AG09319 (cell line): Measurements from ENCODE around the gene CALU.

Experiments used
- DNase-seq: peaks from one replicate; pipeline ENCODE4 v3.0.0-alpha.2; 2010; ENCODE audit warnings: low read depth; ENCODE audit errors: extremely low read depth
- TF ChIP-seq, protein P1 (sequence below): IDR thresholded peaks from 2 replicates; pipeline ENCODE4 v1.5.1; 2011; ENCODE audit warnings: low read depth, mild to moderate bottlenecking, inconsistent platforms, low read length, moderate library complexity

Gene CALU

GRCh38 chr7:128732521-128733277 lies 6.5 kb upstream of the CALU start:
- TF ChIP-seq, protein P1, sequence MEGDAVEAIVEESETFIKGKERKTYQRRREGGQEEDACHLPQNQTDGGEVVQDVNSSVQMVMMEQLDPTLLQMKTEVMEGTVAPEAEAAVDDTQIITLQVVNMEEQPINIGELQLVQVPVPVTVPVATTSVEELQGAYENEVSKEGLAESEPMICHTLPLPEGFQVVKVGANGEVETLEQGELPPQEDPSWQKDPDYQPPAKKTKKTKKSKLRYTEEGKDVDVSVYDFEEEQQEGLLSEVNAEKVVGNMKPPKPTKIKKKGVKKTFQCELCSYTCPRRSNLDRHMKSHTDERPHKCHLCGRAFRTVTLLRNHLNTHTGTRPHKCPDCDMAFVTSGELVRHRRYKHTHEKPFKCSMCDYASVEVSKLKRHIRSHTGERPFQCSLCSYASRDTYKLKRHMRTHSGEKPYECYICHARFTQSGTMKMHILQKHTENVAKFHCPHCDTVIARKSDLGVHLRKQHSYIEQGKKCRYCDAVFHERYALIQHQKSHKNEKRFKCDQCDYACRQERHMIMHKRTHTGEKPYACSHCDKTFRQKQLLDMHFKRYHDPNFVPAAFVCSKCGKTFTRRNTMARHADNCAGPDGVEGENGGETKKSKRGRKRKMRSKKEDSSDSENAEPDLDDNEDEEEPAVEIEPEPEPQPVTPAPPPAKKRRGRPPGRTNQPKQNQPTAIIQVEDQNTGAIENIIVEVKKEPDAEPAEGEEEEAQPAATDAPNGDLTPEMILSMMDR, result no peak
- DNase-seq, result no peak

- DNase-seq, result no peak
- TF ChIP-seq, protein P1, result no peak
Measured at GRCh38 chr7:128733278-128733645, 5.9 kb upstream of the CALU start.

GRCh38 chr7:128734890-128735289 lies 4.3 kb upstream of the CALU start:
- TF ChIP-seq, protein P1, result no peak
- DNase-seq, result no peak

DNA sequence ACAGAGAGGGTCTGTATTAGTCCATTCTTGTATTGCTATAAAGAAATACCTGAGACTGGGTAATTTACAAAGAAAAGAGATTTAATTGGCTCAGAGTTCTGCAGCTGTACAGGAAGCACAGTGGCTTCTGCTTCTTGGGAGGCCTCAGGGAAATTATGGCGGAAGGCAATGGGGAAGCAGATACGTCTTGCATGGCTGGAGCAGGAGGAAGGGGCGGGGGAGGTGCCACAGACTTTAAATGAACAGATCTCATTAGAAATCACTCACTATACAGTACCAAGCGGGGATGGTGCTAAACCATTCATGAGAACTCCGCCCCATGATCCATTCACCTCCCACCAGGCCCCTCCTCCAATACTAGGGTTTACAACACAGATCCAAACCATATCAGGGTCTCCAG lies 3.7 kb upstream of the CALU start:
- TF ChIP-seq, protein P1, result no peak

GRCh38 chr7:128737441-128737840 lies 1.7 kb upstream of the CALU start:
- TF ChIP-seq, protein P1, result no peak
- no peak for DNase-seq

More for the DNA sequence above, 3.7 kb upstream of the CALU start:
- no peak for DNase-seq

GRCh38 chr7:128737867-128738385 lies 1.2 kb upstream of the CALU start:
- TF ChIP-seq, protein P1, result no peak
- DNase-seq, result no peak

DNA sequence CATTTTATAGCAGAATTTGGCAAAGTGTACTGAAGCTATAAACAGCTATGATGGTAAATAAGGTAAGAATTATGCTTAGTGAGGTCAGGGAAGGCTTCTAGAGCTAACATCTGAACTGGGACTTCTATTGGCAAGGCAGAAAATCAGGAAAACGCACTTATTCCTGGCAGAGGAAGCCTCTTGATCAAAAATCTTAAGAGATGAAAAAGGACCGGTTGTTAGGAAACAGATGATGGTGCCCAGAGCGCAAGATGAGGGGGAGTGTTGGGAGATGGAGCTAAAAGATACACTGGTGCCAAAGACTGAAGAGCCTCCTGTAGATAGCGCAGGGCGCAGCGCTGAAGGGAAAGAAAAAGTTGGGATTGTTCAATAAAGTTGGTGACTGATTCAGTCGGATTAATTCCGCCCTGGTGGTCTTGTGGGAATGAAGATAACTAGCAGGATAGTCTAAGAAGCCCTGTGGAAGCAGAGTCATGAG lies 550 bp upstream of the CALU start:
- no peak for DNase-seq
- TF ChIP-seq, protein P1, result no peak
